Measurements from ENCODE around the gene STAC3. TPM values are rescaled to one million over a fixed set of nuclear protein-coding genes. Genes with fewer than 3 reads are reported as not detected.
A peak's percentile ranks its signal among the peaks of the same experiment; 100 is the strongest.

Gene STAC3
- total and polyA plus RNA-seq, 9 of the 15 experiments (the other 6 are each of a cell fraction or from before 2014, with no cell fraction given) = 0.45 to 6.4 (median 3.3) TPM

DNA sequence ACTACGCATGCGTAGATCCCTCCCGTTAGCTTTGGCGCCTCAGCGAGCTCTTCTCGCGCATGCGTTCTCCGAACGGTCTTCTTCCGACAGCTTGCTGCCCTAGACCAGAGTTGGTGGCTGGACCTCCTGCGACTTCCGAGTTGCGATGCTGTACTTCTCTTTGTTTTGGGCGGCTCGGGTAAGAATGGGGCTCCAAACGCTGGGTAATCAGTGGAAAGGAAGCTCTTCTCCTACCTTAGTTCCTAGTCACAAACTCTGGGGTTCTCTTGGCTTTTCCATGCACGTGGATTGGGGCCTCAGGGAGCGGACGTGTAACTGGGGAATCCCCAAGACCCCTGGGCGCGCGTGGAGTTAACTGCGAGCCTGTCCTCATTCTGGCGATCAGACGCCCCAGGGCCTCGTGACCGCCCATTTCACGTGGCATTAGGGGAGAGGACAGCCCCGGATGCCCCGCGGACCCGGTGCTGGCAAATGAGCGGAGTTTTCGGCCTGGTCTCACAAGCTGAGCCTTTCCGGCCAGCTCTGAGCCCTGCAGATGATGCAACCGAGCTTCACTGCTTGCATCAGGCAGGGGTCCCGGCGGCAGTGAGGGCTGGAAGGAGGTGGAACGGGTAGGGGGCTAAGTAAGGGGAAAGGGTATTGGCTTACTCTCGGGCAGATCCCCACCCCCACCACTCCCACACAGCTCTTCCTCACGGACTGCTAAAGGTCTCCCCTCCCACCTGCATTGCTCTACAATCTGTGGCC lies 21.2 kb downstream of the STAC3 start, which contains the start of gene SHMT2 (continued):
- TF ChIP-seq CHD7 (IDR thresholded peaks at IDR 0.05; ENCODE audit: low read depth, low read length) (no peak), WHSC1 (IDR thresholded peaks at IDR 0.05; ENCODE audit: low read length) (no peak), SMAD4 (CRISPR knock-in tag; conservative IDR thresholded peaks at IDR 0.05) (peak; percentile 32; the same call in 1 of the 2 replicates), SMARCE1 (IDR thresholded peaks at IDR 0.05) (no peak), CREB3 (tag; conservative IDR thresholded peaks at IDR 0.05; ENCODE audit: low read depth) (no peak), ZBTB1 (CRISPR knock-in tag; IDR thresholded peaks at IDR 0.05; ENCODE audit: borderline replicate concordance, low read depth) (no peak), ZNF583 (CRISPR knock-in tag; IDR thresholded peaks at IDR 0.05) (no peak), CREBBP (IDR thresholded peaks at IDR 0.05; ENCODE audit: low read depth, low read length) (no peak), KLF10 (CRISPR knock-in tag; IDR thresholded peaks at IDR 0.05) (no peak), ZNF134 (CRISPR knock-in tag; conservative IDR thresholded peaks at IDR 0.05) (no peak), ZC3H8 (IDR thresholded peaks at IDR 0.05) (no peak)
- TF ChIP-seq, protein P1, sequence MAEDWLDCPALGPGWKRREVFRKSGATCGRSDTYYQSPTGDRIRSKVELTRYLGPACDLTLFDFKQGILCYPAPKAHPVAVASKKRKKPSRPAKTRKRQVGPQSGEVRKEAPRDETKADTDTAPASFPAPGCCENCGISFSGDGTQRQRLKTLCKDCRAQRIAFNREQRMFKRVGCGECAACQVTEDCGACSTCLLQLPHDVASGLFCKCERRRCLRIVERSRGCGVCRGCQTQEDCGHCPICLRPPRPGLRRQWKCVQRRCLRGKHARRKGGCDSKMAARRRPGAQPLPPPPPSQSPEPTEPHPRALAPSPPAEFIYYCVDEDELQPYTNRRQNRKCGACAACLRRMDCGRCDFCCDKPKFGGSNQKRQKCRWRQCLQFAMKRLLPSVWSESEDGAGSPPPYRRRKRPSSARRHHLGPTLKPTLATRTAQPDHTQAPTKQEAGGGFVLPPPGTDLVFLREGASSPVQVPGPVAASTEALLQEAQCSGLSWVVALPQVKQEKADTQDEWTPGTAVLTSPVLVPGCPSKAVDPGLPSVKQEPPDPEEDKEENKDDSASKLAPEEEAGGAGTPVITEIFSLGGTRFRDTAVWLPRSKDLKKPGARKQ (CRISPR knock-in tag; IDR thresholded peaks at IDR 0.05) = no peak
